HG02623 (cell line): ENCODE measurements around the gene TRAP1.

Source experiments
- ATAC-seq: cut with Tn5 transposase; IDR thresholded peaks from one replicate; pipeline ENCODE4 v1.9.1; 2021; ENCODE audit warnings: moderate library complexity; ENCODE audit not compliant: unreplicated experiment

The TRAP1 gene

GRCh38 chr16:3652373-3653195, 64.7 kb downstream of the TRAP1 start:
- no peak for ATAC-seq

- no peak for ATAC-seq
Observed at GRCh38 chr16:3651461-3652372, 65.6 kb downstream of the TRAP1 start.

- ATAC-seq = no peak
Observed at GRCh38 chr16:3650631-3651265, 66.6 kb downstream of the TRAP1 start.

GRCh38 chr16:3646348-3646920, 70.9 kb downstream of the TRAP1 start:
- no peak for ATAC-seq

GRCh38 chr16:3645504-3646347, 71.6 kb downstream of the TRAP1 start:
- ATAC-seq = no peak

- ATAC-seq = no peak
Observed at GRCh38 chr16:3645108-3645503, 72.2 kb downstream of the TRAP1 start.

GRCh38 chr16:3643095-3643730, 74.1 kb downstream of the TRAP1 start:
- ATAC-seq = no peak

- ATAC-seq = no peak
Observed at GRCh38 chr16:3642397-3643094, 74.8 kb downstream of the TRAP1 start.

GRCh38 chr16:3641801-3642396, 75.4 kb downstream of the TRAP1 start:
- no peak for ATAC-seq

GRCh38 chr16:3640632-3641501, 76.5 kb downstream of the TRAP1 start:
- no peak for ATAC-seq

- ATAC-seq = no peak
Observed at GRCh38 chr16:3640207-3640606, 77.1 kb downstream of the TRAP1 start.

GRCh38 chr16:3638916-3639644, 78.2 kb downstream of the TRAP1 start:
- ATAC-seq = no peak

GRCh38 chr16:3637371-3637923, 79.9 kb downstream of the TRAP1 start:
- no peak for ATAC-seq

- ATAC-seq = no peak
Observed at GRCh38 chr16:3625911-3626732, 91.2 kb downstream of the TRAP1 start.

GRCh38 chr16:3625331-3625730, 92.0 kb downstream of the TRAP1 start:
- ATAC-seq = no peak

- no peak for ATAC-seq
Observed at GRCh38 chr16:3623642-3624041, 93.7 kb downstream of the TRAP1 start.
